H1 (cell line): Measurements from ENCODE around the gene CDR2L. TPM values are rescaled to one million over a fixed set of nuclear protein-coding genes. Genes with fewer than 3 reads are reported as not detected.

Source experiments
- CTCF ChIA-PET: fragments of 300-600 bp; sonication (Branson Sonifier 250); formaldehyde crosslinking; loops from one replicate; lab custom pipeline; 2021; ENCODE audit not compliant: partially characterized antibody; lab: Charles Lee
- POLR2A ChIA-PET: fragments of 300-600 bp; sonication (Branson Sonifier 250); formaldehyde crosslinking; loops from one replicate; lab custom pipeline; 2021; ENCODE audit warnings: inconsistent platforms; ENCODE audit not compliant: partially characterized antibody; lab: Charles Lee
- DNase-seq, 2 experiments: peaks; one replicate each; pipeline versions ENCODE4 v3.0.0 to v3.0.0-alpha.2; 2010 to 2022; ENCODE audit warnings: low spot score in 2 of 2, low read depth in 1 of 2, mixed read lengths in 1 of 2
- FAIRE-seq: peaks from 2 replicates; lab custom pipeline; 2011; peaks lifted over from hg19 to GRCh38; lab: Jason Lieb, UNC
- H2AFZ ChIP-seq: 2 replicates; pipeline ENCODE4 v1.8.1; 2012; ENCODE audit warnings: low read length, inconsistent platforms
- H2AK5ac ChIP-seq: 2 replicates; pipeline ENCODE4 v1.6.1; 2013; ENCODE audit warnings: low read depth, low read length
- H2BK120ac ChIP-seq: replicated peaks from 2 replicates; pipeline ENCODE3; 2013; ENCODE audit warnings: low read depth, low read length, inconsistent platforms
- H2BK12ac ChIP-seq: 2 replicates; pipeline ENCODE4 v1.6.1; 2013; ENCODE audit warnings: low read depth, low read length
- H2BK15ac ChIP-seq: 2 replicates; pipeline ENCODE4 v1.6.1; 2013; ENCODE audit warnings: low read length
- H2BK20ac ChIP-seq: 2 replicates; pipeline ENCODE4 v1.6.1; 2013; ENCODE audit warnings: low read length
- H2BK5ac ChIP-seq: 2 replicates; pipeline ENCODE4 v1.6.1; 2013; ENCODE audit warnings: low read depth, low read length
- H3K14ac ChIP-seq: 2 replicates; pipeline ENCODE4 v1.6.1; 2013; ENCODE audit warnings: inconsistent platforms; ENCODE audit not compliant: insufficient read length
- H3K18ac ChIP-seq: 2 replicates; pipeline ENCODE4 v1.6.1; 2013; ENCODE audit warnings: low read length; ENCODE audit errors: extremely low read depth
- H3K23ac ChIP-seq: 2 replicates; pipeline ENCODE4 v1.6.1; 2013; ENCODE audit warnings: inconsistent platforms; ENCODE audit not compliant: insufficient read length
- H3K23me2 ChIP-seq: 2 replicates; pipeline ENCODE4 v1.6.1; 2013; ENCODE audit warnings: low read depth, low read length
- H3K27ac ChIP-seq: 2 replicates; pipeline ENCODE4 v1.6.1; 2011; ENCODE audit warnings: low read depth, low read length, inconsistent platforms
- H3K27me3 ChIP-seq, 4 experiments: replicated peaks in 1 of 4; 1 replicate in 1 of 4; 2 replicates in 3 of 4; pipeline versions ENCODE4 v1.6.1 to v1.8.1; 2011 to 2013; ENCODE audit warnings: low read length in 3 of 4, mild to moderate bottlenecking in 3 of 4, inconsistent platforms in 2 of 4, mixed read lengths in 2 of 4, moderate library complexity in 1 of 4; ENCODE audit not compliant: control insufficient read depth in 3 of 4, insufficient read depth in 3 of 4; ENCODE audit errors: extremely low read depth in 1 of 4
- H3K36me3 ChIP-seq, 4 experiments: 2 replicates each; pipeline versions ENCODE4 v1.6.1 to v1.8.1; 2011 to 2013; ENCODE audit warnings: mild to moderate bottlenecking in 4 of 4, low read length in 3 of 4, moderate library complexity in 2 of 4, control low read depth in 1 of 4, inconsistent platforms in 1 of 4; ENCODE audit not compliant: insufficient read depth in 4 of 4, control insufficient read depth in 2 of 4
- H3K4ac ChIP-seq: replicated peaks from 2 replicates; pipeline ENCODE3; 2013; ENCODE audit warnings: low read length, low read depth, mixed read lengths, inconsistent platforms; ENCODE audit not compliant: insufficient read length
- H3K4me1 ChIP-seq, 4 experiments: replicated peaks in 1 of 4; 1 replicate in 1 of 4; 2 replicates in 3 of 4; pipeline versions ENCODE4 v1.6.1 to v1.8.1; 2011 to 2013; ENCODE audit warnings: low read length in 3 of 4, inconsistent platforms in 2 of 4, mixed read lengths in 1 of 4; ENCODE audit not compliant: insufficient read depth in 4 of 4, control insufficient read depth in 3 of 4
- H3K4me2 ChIP-seq, 2 experiments: 2 replicates each; pipeline versions ENCODE4 v1.6.1 to v1.8.1; 2011 to 2013; ENCODE audit warnings: low read depth in 2 of 2, low read length in 2 of 2, control low read depth in 1 of 2, inconsistent platforms in 1 of 2, mild to moderate bottlenecking in 1 of 2; ENCODE audit not compliant: insufficient read depth in 1 of 2
- H3K4me3 ChIP-seq, 4 experiments: fragments of 200-600, 300-600 bp in 1 of 4; sonication (generic), shearing (Covaris generic), sonication (Bioruptor Twin) in 1 of 4; 2 replicates each; pipeline versions ENCODE4 v1.5.1 to v1.8.1; 2011 to 2016; ENCODE audit warnings: low read length in 4 of 4, low read depth in 3 of 4, control low read depth in 2 of 4, inconsistent platforms in 2 of 4, mild to moderate bottlenecking in 2 of 4, mixed read lengths in 1 of 4, moderate library complexity in 1 of 4; ENCODE audit not compliant: insufficient read depth in 2 of 4; ENCODE audit errors: extremely low read depth in 1 of 4
- H3K56ac ChIP-seq: replicated peaks from 2 replicates; pipeline ENCODE3; 2013; ENCODE audit warnings: low read depth, mild to moderate bottlenecking, mixed read lengths, low read length, inconsistent platforms; ENCODE audit not compliant: insufficient read length
- H3K79me1 ChIP-seq: 2 replicates; pipeline ENCODE4 v1.6.1; 2013; ENCODE audit warnings: low read depth, low read length, control low read depth
- H3K79me2 ChIP-seq, 2 experiments: 2 replicates each; pipeline versions ENCODE4 v1.6.1 to v1.8.1; 2012 to 2013; ENCODE audit warnings: low read length in 2 of 2, mild to moderate bottlenecking in 2 of 2, inconsistent platforms in 1 of 2; ENCODE audit not compliant: insufficient read depth in 2 of 2, control insufficient read depth in 1 of 2
- H3K9ac ChIP-seq, 4 experiments: replicated peaks in 1 of 4; 1 replicate in 1 of 4; 2 replicates in 3 of 4; pipeline versions ENCODE4 v1.6.1 to v1.8.1; 2011 to 2013; ENCODE audit warnings: low read depth in 3 of 4, low read length in 3 of 4, control low read depth in 2 of 4, mild to moderate bottlenecking in 2 of 4, moderate library complexity in 2 of 4, inconsistent platforms in 1 of 4; ENCODE audit errors: extremely low read depth in 1 of 4
- H3K9me3 ChIP-seq, 2 experiments: 2 replicates each; pipeline versions ENCODE4 v1.6.1 to v1.8.1; 2012 to 2013; ENCODE audit warnings: mild to moderate bottlenecking in 2 of 2, moderate library complexity in 2 of 2, control low read depth in 1 of 2, inconsistent platforms in 1 of 2, low read depth in 1 of 2, low read length in 1 of 2, mixed read lengths in 1 of 2; ENCODE audit not compliant: insufficient read depth in 2 of 2
- H4K20me1 ChIP-seq, 2 experiments: replicated peaks in 1 of 2; 2 replicates each; pipeline versions ENCODE3 to v1.8.1; 2011 to 2013; ENCODE audit warnings: inconsistent platforms in 2 of 2, low read length in 2 of 2, mild to moderate bottlenecking in 1 of 2; ENCODE audit not compliant: insufficient read depth in 2 of 2, control insufficient read depth in 1 of 2
- H4K5ac ChIP-seq: 2 replicates; pipeline ENCODE4 v1.6.1; 2013; ENCODE audit warnings: low read length, low read depth, mixed read lengths, inconsistent platforms; ENCODE audit not compliant: insufficient read length
- H4K8ac ChIP-seq: 2 replicates; pipeline ENCODE4 v1.8.0; 2013; ENCODE audit warnings: mild to moderate bottlenecking, moderate library complexity, low read length, inconsistent platforms; ENCODE audit not compliant: insufficient read depth; ENCODE audit errors: extremely low read depth
- H4K91ac ChIP-seq: replicated peaks from 2 replicates; pipeline ENCODE3; 2013; ENCODE audit warnings: low read length, mixed read lengths, inconsistent platforms; ENCODE audit not compliant: insufficient read length
- CREB1 ChIP-seq: IDR thresholded peaks from 2 replicates; pipeline ENCODE4 v1.6.1; 2012; ENCODE audit warnings: inconsistent platforms
- HDAC6 ChIP-seq: IDR thresholded peaks from one replicate; pipeline ENCODE4 v1.7.1; 2012; ENCODE audit warnings: low read depth, mild to moderate bottlenecking, inconsistent platforms, low read length, moderate library complexity
- MAFK ChIP-seq: IDR thresholded peaks from 2 replicates; pipeline ENCODE4 v1.6.1; 2012; ENCODE audit warnings: low read depth, mild to moderate bottlenecking, improper control_type of control experiment, low read length
- RFX5 ChIP-seq: IDR thresholded peaks from 2 replicates; pipeline ENCODE4 v1.6.1; 2011; ENCODE audit warnings: low read depth, low read length, improper control_type of control experiment, borderline replicate concordance
- TAF1 ChIP-seq: IDR thresholded peaks from 2 replicates; pipeline ENCODE4 v1.6.1; 2011; ENCODE audit warnings: mild to moderate bottlenecking, low read depth, low read length
- WGBS, 2 experiments: shearing (Covaris generic) in 1 of 2; methylation state at CpG; one replicate each; pipeline versions ENCODE4 v1.1.6 to v1.1.7; 2013 to 2015; ENCODE audit warnings: low lambda C conversion rate in 2 of 2, mixed read lengths in 2 of 2, inconsistent platforms in 1 of 2, low coverage in 1 of 2, missing lambda C conversion rate in 1 of 2; ENCODE audit not compliant: insufficient replicate concordance in 2 of 2, insufficient coverage in 1 of 2, insufficient read length in 1 of 2; ENCODE audit errors: extremely low coverage in 1 of 2, missing lambda C conversion rate in 1 of 2; 5-methylcytosine and 5-hydroxymethylcytosine counted together
- polyA plus RNA-seq, 7 experiments: library from polyadenylated mRNA; depleted of rRNA in 3 of 7; stranded (reverse) in 5 of 7; unstranded in 2 of 7; fragments of >200 nt in 5 of 7; fragments of 200-250 nt in 2 of 7; gene quantifications; 1 replicate in 5 of 7; 2 replicates in 1 of 7; 4 replicates in 1 of 7; pipeline versions ENCODE4 v1.2.1 to v1.2.3, GENCODE V29; 2011 to 2013; ENCODE audit warnings: missing spikeins in 2 of 7, mixed read lengths in 2 of 7
- total RNA-seq: library from RNA; stranded (reverse); fragmentation: NEBNext Ultra II Directional; extraction: Animal tissue kit (Norgen Biotek cat#: 25700); gene quantifications from 2 replicates; pipeline ENCODE4 v1.2.1, GENCODE V29; 2021

CDR2L gene
- total and polyA plus RNA-seq, 2 of the 8 experiments (the other 6 are each of a cell fraction or from before 2014, with no cell fraction given), result 20.4 to 38.1 TPM

DNA sequence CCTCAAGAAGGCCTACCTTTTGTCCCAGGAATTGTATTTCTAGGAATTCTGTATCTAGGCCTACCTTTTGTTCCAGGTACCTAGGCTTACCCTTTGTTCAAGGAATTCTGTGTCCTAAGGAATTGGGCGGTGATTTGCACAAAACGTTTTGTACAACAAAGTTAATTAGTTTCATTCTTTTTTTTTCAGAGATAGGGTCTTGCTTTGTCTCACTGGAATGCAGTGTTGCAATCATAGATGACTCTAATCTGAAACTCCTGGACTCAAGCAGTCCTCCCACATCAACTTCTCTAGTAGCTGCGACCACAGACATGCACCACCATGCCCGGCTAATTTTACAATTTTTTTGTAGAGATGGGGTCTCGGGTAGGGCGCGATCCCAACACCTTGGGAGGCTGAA, 7.0 kb downstream of the CDR2L start:
- no peak overlapping the region for H2BK5ac ChIP-seq
- no peak overlapping the region for H2AK5ac ChIP-seq
- H3K4me2 ChIP-seq, result no peak overlapping the region
- H4K20me1 ChIP-seq, result peaks cover 0 to 7% of the 10 kb centered on the region in 2 experiments
- H3K36me3 ChIP-seq, result peaks cover 0 to 3% (median 2%) of the 10 kb centered on the region in 4 experiments; a peak in 2 of 8 replicates
- H3K27ac ChIP-seq, result no peak overlapping the region
- H3K23me2 ChIP-seq, result no peaks in the 10 kb centered on the region
- H3K79me1 ChIP-seq, result no peaks in the 10 kb centered on the region
- DNase-seq (no peak), FAIRE-seq (no peak)
- H3K27me3 ChIP-seq, result no peaks in the 10 kb centered on the region
- no peaks in the 10 kb centered on the region for H3K4me1 ChIP-seq
- no peak overlapping the region for H4K8ac ChIP-seq
- 89% methylated on average over 7 of the region's 7 CpGs; no CpG with 5 or more reads in 1 of the 2 experiments for WGBS, 2 experiments
- H4K5ac ChIP-seq, result no peak overlapping the region
- H3K9me3 ChIP-seq, result no peaks in the 10 kb centered on the region
- peaks cover 0 to 13% of the 10 kb centered on the region in 2 experiments; a peak in 1 of 4 replicates for H3K79me2 ChIP-seq
- TF ChIP-seq RFX5 (no peak), TAF1 (no peak), MAFK (no peak), CREB1 (no peak), HDAC6 (no peak)
- TF ChIP-seq, all 59 proteins: peak for 0
- ChIA-PET POLR2A (interaction anchor here (1.6 to 7.8 kb wide), 3 partner anchors 13 to 18 kb away, joined by 3 to 87 read pairs (median 10); partner anchors contain the start of gene MRPL58), CTCF (interaction anchor here (0.8 to 4.1 kb wide), 5 partner anchors 11 to 107 kb away, joined by 3 to 22 read pairs (median 3); partner anchors contain the start of gene OTOP2)
- no peak overlapping the region for H2BK20ac ChIP-seq
- no peak overlapping the region for H2BK15ac ChIP-seq
- no peak overlapping the region for H2BK120ac ChIP-seq
- no peak overlapping the region for H2BK12ac ChIP-seq
- H3K4me3 ChIP-seq, result no peak overlapping the region
- no peak overlapping the region for H3K9ac ChIP-seq
- H3K4ac ChIP-seq, result no peak overlapping the region
- H4K91ac ChIP-seq, result no peak overlapping the region
- no peak overlapping the region for H3K18ac ChIP-seq
- no peak overlapping the region for H3K56ac ChIP-seq
- H3K14ac ChIP-seq, result no peak overlapping the region
- H3K23ac ChIP-seq, result no peak overlapping the region
- no peak overlapping the region for H2AFZ ChIP-seq
